ENCODE results near the gene GNE. TPM values are rescaled to one million over a fixed set of nuclear protein-coding genes. Genes with fewer than 3 reads are reported as not detected.
"Not testable (repeated sequence)": the region's sequence is repeated elsewhere in the genome, so short reads cannot be mapped to it uniquely, and the experiment has no call there.

Gene GNE
- polyA plus RNA-seq, 3 donors = 4.1 to 5.0 (median 4.5) TPM

DNA sequence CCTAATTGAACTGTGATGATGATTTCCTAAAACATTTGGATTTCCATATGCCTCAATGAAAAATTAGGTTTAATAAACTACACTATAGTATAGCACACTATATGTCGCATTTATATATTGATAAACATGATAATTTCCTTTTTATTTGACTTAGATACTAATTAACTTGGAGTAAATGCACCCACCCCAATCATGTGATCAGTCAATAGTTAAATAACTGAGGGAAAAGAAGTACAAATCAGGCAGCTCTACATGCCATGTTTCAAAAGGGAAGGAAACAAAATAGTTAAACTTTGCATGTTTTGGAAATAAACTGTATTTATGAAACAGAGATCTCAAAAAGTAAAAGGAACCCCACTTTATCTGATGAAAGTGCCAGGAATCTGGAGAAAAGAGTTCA lies 18.0 kb upstream of the GNE start:
- Mint-ChIP-seq H3K4me3 (no peak overlapping the region), H3K9me3 (peaks cover 0 to 3% (median 0%) of the 10 kb centered on the region in 7 donors), H3K36me3 (peaks cover 0 to 3% of the 10 kb centered on the region in 2 donors), H3K4me1 (peaks cover 7% of the 10 kb centered on the region), H3K27ac (no peak overlapping the region), H3K27me3 (ENCODE audit: low read depth in 3 of 3) (peaks cover 0 to 2% (median 0%) of the 10 kb centered on the region in 3 donors)
- no peaks in the 10 kb centered on the region for H3K4me1 ChIP-seq (ENCODE audit: control insufficient read depth in 1 of 2, insufficient read depth in 2 of 2, low read length in 2 of 2)
- no peak overlapping the region for H3K4me3 ChIP-seq (replicated peaks in 1 of 3; ENCODE audit: low read depth in 2 of 3, low read length in 3 of 3)
- H3K27ac ChIP-seq (ENCODE audit: low read depth in 1 of 2, low read length in 2 of 2) = no peak overlapping the region
- H2AFZ ChIP-seq (ENCODE audit: insufficient read depth, low read depth, low read length, poor library complexity, severe bottlenecking) = no peak overlapping the region
- no CpG with 5 or more reads among the region's 1 CpG for WGBS (ENCODE audit: insufficient coverage)
- intact Hi-C loops (cut with micrococcal nuclease) = no loop called here
- no peak overlapping the region for H3K9ac ChIP-seq (ENCODE audit: insufficient read depth, low read length, poor library complexity, severe bottlenecking)
- no peaks in the 10 kb centered on the region for H3K79me2 ChIP-seq (ENCODE audit: insufficient read depth, low read length)
- TF ChIP-seq, protein P1, sequence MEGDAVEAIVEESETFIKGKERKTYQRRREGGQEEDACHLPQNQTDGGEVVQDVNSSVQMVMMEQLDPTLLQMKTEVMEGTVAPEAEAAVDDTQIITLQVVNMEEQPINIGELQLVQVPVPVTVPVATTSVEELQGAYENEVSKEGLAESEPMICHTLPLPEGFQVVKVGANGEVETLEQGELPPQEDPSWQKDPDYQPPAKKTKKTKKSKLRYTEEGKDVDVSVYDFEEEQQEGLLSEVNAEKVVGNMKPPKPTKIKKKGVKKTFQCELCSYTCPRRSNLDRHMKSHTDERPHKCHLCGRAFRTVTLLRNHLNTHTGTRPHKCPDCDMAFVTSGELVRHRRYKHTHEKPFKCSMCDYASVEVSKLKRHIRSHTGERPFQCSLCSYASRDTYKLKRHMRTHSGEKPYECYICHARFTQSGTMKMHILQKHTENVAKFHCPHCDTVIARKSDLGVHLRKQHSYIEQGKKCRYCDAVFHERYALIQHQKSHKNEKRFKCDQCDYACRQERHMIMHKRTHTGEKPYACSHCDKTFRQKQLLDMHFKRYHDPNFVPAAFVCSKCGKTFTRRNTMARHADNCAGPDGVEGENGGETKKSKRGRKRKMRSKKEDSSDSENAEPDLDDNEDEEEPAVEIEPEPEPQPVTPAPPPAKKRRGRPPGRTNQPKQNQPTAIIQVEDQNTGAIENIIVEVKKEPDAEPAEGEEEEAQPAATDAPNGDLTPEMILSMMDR (IDR thresholded peaks at IDR 0.05) = no peak
- H3K4me2 ChIP-seq (replicated peaks; ENCODE audit: extremely low read depth, low read length, poor library complexity, severe bottlenecking) = no peak overlapping the region
- DNase-seq = no peak
- H3K9me3 ChIP-seq (replicated peaks in 1 of 2; ENCODE audit: control insufficient read depth in 1 of 2, insufficient read depth in 1 of 2, low read length in 2 of 2) = no peaks in the 10 kb centered on the region
- H4K20me1 ChIP-seq (ENCODE audit: insufficient read depth, low read length) = no peaks in the 10 kb centered on the region
- H3K36me3 ChIP-seq (replicated peaks in 1 of 2; ENCODE audit: control insufficient read depth in 1 of 2, insufficient read depth in 2 of 2, low read length in 2 of 2) = no peaks in the 10 kb centered on the region
- no peaks in the 10 kb centered on the region for H3K27me3 ChIP-seq (ENCODE audit: control insufficient read depth in 2 of 2, insufficient read depth in 2 of 2, low read length in 2 of 2)

- Mint-ChIP-seq H3K36me3 (peaks cover 0 to 3% of the 10 kb centered on the region in 2 donors), H3K9me3 (peaks cover 0 to 3% (median 0%) of the 10 kb centered on the region in 7 donors), H3K4me3 (no peak overlapping the region), H3K4me1 (peaks cover 7% of the 10 kb centered on the region), H3K27me3 (ENCODE audit: low read depth in 3 of 3) (peaks cover 0 to 2% (median 0%) of the 10 kb centered on the region in 3 donors), H3K27ac (no peak overlapping the region)
- H3K4me2 ChIP-seq (replicated peaks; ENCODE audit: extremely low read depth, low read length, poor library complexity, severe bottlenecking) = no peak overlapping the region
- H3K27me3 ChIP-seq (ENCODE audit: control insufficient read depth in 2 of 2, insufficient read depth in 2 of 2, low read length in 2 of 2) = no peaks in the 10 kb centered on the region
- TF ChIP-seq, protein P1 (IDR thresholded peaks at IDR 0.05) = no peak
- intact Hi-C loops (cut with micrococcal nuclease) = no loop called here
- H3K9me3 ChIP-seq (replicated peaks in 1 of 2; ENCODE audit: control insufficient read depth in 1 of 2, insufficient read depth in 1 of 2, low read length in 2 of 2) = no peaks in the 10 kb centered on the region
- H3K36me3 ChIP-seq (replicated peaks in 1 of 2; ENCODE audit: control insufficient read depth in 1 of 2, insufficient read depth in 2 of 2, low read length in 2 of 2) = no peaks in the 10 kb centered on the region
- H3K9ac ChIP-seq (ENCODE audit: insufficient read depth, low read length, poor library complexity, severe bottlenecking) = no peak overlapping the region
- no peak overlapping the region for H3K4me3 ChIP-seq (replicated peaks in 1 of 3; ENCODE audit: low read depth in 2 of 3, low read length in 3 of 3)
- no peaks in the 10 kb centered on the region for H3K4me1 ChIP-seq (ENCODE audit: control insufficient read depth in 1 of 2, insufficient read depth in 2 of 2, low read length in 2 of 2)
- no peak overlapping the region for H2AFZ ChIP-seq (ENCODE audit: insufficient read depth, low read depth, low read length, poor library complexity, severe bottlenecking)
- no peaks in the 10 kb centered on the region for H3K79me2 ChIP-seq (ENCODE audit: insufficient read depth, low read length)
- no CpG with 5 or more reads among the region's 3 CpGs for WGBS (ENCODE audit: insufficient coverage)
- no peaks in the 10 kb centered on the region for H4K20me1 ChIP-seq (ENCODE audit: insufficient read depth, low read length)
- no peak for DNase-seq
- H3K27ac ChIP-seq (ENCODE audit: low read depth in 1 of 2, low read length in 2 of 2) = no peak overlapping the region
Observed at GRCh38 chr9:36275060-36275459, 16.8 kb upstream of the GNE start.

DNA sequence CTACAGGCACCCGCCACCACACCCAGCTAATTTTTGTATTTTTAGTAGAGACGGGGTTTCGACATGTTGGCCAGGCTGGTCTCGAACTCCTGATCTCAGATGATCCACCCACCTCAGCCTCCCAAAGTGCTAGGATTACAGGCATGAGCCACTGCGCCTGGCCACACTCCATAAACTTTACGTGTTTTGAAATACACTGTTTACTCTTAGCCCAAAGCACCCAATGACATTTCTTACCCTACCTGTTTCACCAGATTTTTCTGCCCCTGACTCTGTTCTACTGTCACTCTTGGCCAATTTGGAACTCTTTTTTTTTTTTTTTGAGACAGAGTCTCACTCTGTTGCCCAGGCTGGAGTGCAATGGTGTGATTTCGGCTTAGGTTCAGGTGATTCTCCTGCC lies 15.1 kb upstream of the GNE start:
- H3K4me2 ChIP-seq (replicated peaks; ENCODE audit: extremely low read depth, low read length, poor library complexity, severe bottlenecking); H4K20me1 ChIP-seq (ENCODE audit: insufficient read depth, low read length); H3K4me1 Mint-ChIP-seq; H3K4me3 ChIP-seq (replicated peaks in 1 of 3; ENCODE audit: low read depth in 2 of 3, low read length in 3 of 3); DNase-seq; H3K27ac ChIP-seq (ENCODE audit: low read depth in 1 of 2, low read length in 2 of 2); H3K27me3 ChIP-seq (ENCODE audit: control insufficient read depth in 2 of 2, insufficient read depth in 2 of 2, low read length in 2 of 2); H3K9ac ChIP-seq (ENCODE audit: insufficient read depth, low read length, poor library complexity, severe bottlenecking); H3K79me2 ChIP-seq (ENCODE audit: insufficient read depth, low read length); H3K4me1 ChIP-seq (ENCODE audit: control insufficient read depth in 1 of 2, insufficient read depth in 2 of 2, low read length in 2 of 2); H3K36me3 Mint-ChIP-seq; H3K36me3 ChIP-seq (replicated peaks in 1 of 2; ENCODE audit: control insufficient read depth in 1 of 2, insufficient read depth in 2 of 2, low read length in 2 of 2); H3K4me3 Mint-ChIP-seq; H2AFZ ChIP-seq (ENCODE audit: insufficient read depth, low read depth, low read length, poor library complexity, severe bottlenecking); H3K27ac Mint-ChIP-seq; H3K9me3 ChIP-seq (replicated peaks in 1 of 2; ENCODE audit: control insufficient read depth in 1 of 2, insufficient read depth in 1 of 2, low read length in 2 of 2); H3K27me3 Mint-ChIP-seq (ENCODE audit: low read depth in 3 of 3); intact Hi-C loops (cut with micrococcal nuclease); H3K9me3 Mint-ChIP-seq: not testable (repeated sequence)
- WGBS (ENCODE audit: insufficient coverage) = 100% methylated on average over 3 of the region's 7 CpGs

Data from CD14-positive monocyte (primary cell).